K562 (cell line): ENCODE data around the gene FAM124B. TPM values are rescaled to one million over a fixed set of nuclear protein-coding genes. Genes with fewer than 3 reads are reported as not detected.

Source experiments
- COPS2 ChIP-seq: fragments of 450-650 bp; conservative IDR thresholded peaks from 2 replicates; pipeline ENCODE4 v1.6.1; 2016; ENCODE audit warnings: mild to moderate bottlenecking, moderate library complexity
- CREB3L1 ChIP-seq: fragments of 450-650 bp; IDR thresholded peaks from 2 replicates; pipeline ENCODE4 v1.6.1; 2014; ENCODE audit warnings: low read depth, mild to moderate bottlenecking, moderate library complexity, borderline replicate concordance
- CREB5 ChIP-seq: fragments of 250-450 bp; sonication (Bioruptor Pico); IDR thresholded peaks from 2 replicates; pipeline ENCODE4 v1.5.0; 2020; ENCODE audit warnings: mild to moderate bottlenecking
- CUX1 ChIP-seq: fragments of 200-800 bp; sonication (Bioruptor generic); IDR thresholded peaks from 2 replicates; pipeline ENCODE4 v1.6.1; 2016; ENCODE audit warnings: missing genetic modification characterization, missing compliant biosample characterization
- DPF2 ChIP-seq: fragments of 450-650 bp; IDR thresholded peaks from 2 replicates; pipeline ENCODE4 v1.6.1; 2016
- GATA2 ChIP-seq: sonication (generic); formaldehyde crosslinking; IDR thresholded peaks from 2 replicates; pipeline ENCODE4 v1.4.0; 2020; ENCODE audit warnings: mild to moderate bottlenecking, missing genetic modification reagents
- KDM1A ChIP-seq, 2 experiments: fragments of 450-650 bp; IDR thresholded peaks; 2 replicates each; pipeline ENCODE4 v1.6.1; 2016; ENCODE audit warnings: mild to moderate bottlenecking in 2 of 2
- NCOA2 ChIP-seq, 2 experiments: fragments of 450-650 bp; IDR thresholded peaks; 2 replicates each; pipeline ENCODE4 v1.6.1; 2018; ENCODE audit warnings: mild to moderate bottlenecking in 2 of 2, moderate library complexity in 1 of 2; ENCODE audit not compliant: partially characterized antibody in 2 of 2
- SMAD4 ChIP-seq: fragments of 250-450 bp; sonication (Bioruptor Pico); conservative IDR thresholded peaks from 2 replicates; pipeline ENCODE4 v1.8.0; 2021; ENCODE audit warnings: inconsistent platforms, mild to moderate bottlenecking, moderate library complexity
- ZBTB2 ChIP-seq: fragments of 450-650 bp; IDR thresholded peaks from 2 replicates; pipeline ENCODE4 v1.6.1; 2016; ENCODE audit warnings: antibody characterized with exemption
- ZNF609 ChIP-seq: sonication (generic); formaldehyde crosslinking; IDR thresholded peaks from 2 replicates; pipeline ENCODE4 v1.8.1; 2023; ENCODE audit warnings: missing genetic modification reagents, mild to moderate bottlenecking, borderline replicate concordance
- ZNF668 ChIP-seq: fragments of 250-450 bp; sonication (Bioruptor Pico); IDR thresholded peaks from 2 replicates; pipeline ENCODE4 v1.8.0; 2022; ENCODE audit warnings: mild to moderate bottlenecking, inconsistent platforms
- polyA plus RNA-seq, 8 experiments: library from polyadenylated mRNA; depleted of rRNA in 4 of 8; stranded (reverse) in 5 of 8; unstranded in 3 of 8; fragments of >200 nt; fragmentation: Nextera tagmentation in 2 of 8; fragmentation: Illumina TruSeq in 1 of 8; extraction: Ambion mirVana in 2 of 8; extraction: Trizol in 1 of 8; gene quantifications; 2 replicates each; pipeline versions ENCODE4 v1.2.1 to v1.2.3, GENCODE V29; 2011 to 2014; ENCODE audit warnings: inconsistent platforms in 1 of 8, missing spikeins in 1 of 8
- total RNA-seq, 7 experiments: library from RNA; depleted of rRNA in 6 of 7; stranded (reverse); fragments of >200 nt in 6 of 7; fragmentation: Illumina TruSeq in 2 of 7; extraction: Trizol in 2 of 7; gene quantifications; 2 replicates each; pipeline versions ENCODE4 v1.2.1 to v1.2.3, GENCODE V29; 2011 to 2021; ENCODE audit warnings: low replicate concordance in 1 of 7

The FAM124B gene
- total and polyA plus RNA-seq, 9 of the 15 experiments (the other 6 are each of a cell fraction or from before 2014, with no cell fraction given): 6.2 to 21.4 (median 9.3) TPM

GRCh38 chr2:224401641-224402342 is at the start of gene FAM124B (continued):
- TF ChIP-seq ZNF609 (CRISPR knock-in tag): no peak
- TF ChIP-seq GATA2 (CRISPR knock-in tag): peak; percentile 83
- no peak for TF ChIP-seq ZBTB2
- no peak for TF ChIP-seq COPS2
- TF ChIP-seq CREB3L1: peak; percentile 68; the same call in 1 of the 2 replicates
- TF ChIP-seq CUX1 (CRISPR knock-in tag): peak; percentile 76
- no peak for TF ChIP-seq CREB5 (CRISPR knock-in tag)
- TF ChIP-seq ZNF668: no peak
- peak; percentile 53 for TF ChIP-seq DPF2
- no peak for TF ChIP-seq KDM1A (IDR thresholded peaks at IDR 0.05)
- no peak for TF ChIP-seq NCOA2 (IDR thresholded peaks at IDR 0.05; ENCODE audit: partially characterized antibody in 2 of 2)
- TF ChIP-seq SMAD4: no peak
